ENCODE measurements around the gene ARL4A.

- TF ChIP-seq CTCF (optimal IDR thresholded peaks at IDR 0.05 in 1 of 3, IDR thresholded peaks at IDR 0.05 in 1 of 3, conservative IDR thresholded peaks at IDR 0.05 in 1 of 3; ENCODE audit: extremely low read depth in 1 of 3, insufficient read depth in 2 of 3, low read length in 3 of 3) (no peak), EZH2 (IDR thresholded peaks at IDR 0.05; ENCODE audit: low read length) (no peak)
These were observed 26.9 kb downstream of the ARL4A start for GRCh38 chr7:12714379-12714737.

All from keratinocyte (primary cell).